ENCODE measurements around the gene PRR5L.

Gene PRR5L

GRCh38 chr11:36395978-36396736, 100.1 kb downstream of the PRR5L start:
- H3K4me3 ChIP-seq (replicated peaks; ENCODE audit: low read depth, low read length): no peak overlapping the region
- TF ChIP-seq CTCF (IDR thresholded peaks at IDR 0.05; ENCODE audit: low read depth, low read length, missing control alignments): no peak
- DNase-seq (ENCODE audit: extremely low read depth, low read depth): no peak

- no peak overlapping the region for H3K4me3 ChIP-seq (replicated peaks; ENCODE audit: low read depth, low read length)
- no peak for DNase-seq (ENCODE audit: extremely low read depth, low read depth)
- TF ChIP-seq CTCF (IDR thresholded peaks at IDR 0.05; ENCODE audit: low read depth, low read length, missing control alignments): no peak
These were observed 102.3 kb downstream of the PRR5L start for GRCh38 chr11:36398231-36398953.

GRCh38 chr11:36399236-36399635, 103.1 kb downstream of the PRR5L start:
- TF ChIP-seq CTCF (IDR thresholded peaks at IDR 0.05; ENCODE audit: low read depth, low read length, missing control alignments): no peak
- H3K4me3 ChIP-seq (replicated peaks; ENCODE audit: low read depth, low read length): no peak overlapping the region
- DNase-seq (ENCODE audit: extremely low read depth, low read depth): no peak

- no peak overlapping the region for H3K4me3 ChIP-seq (replicated peaks; ENCODE audit: low read depth, low read length)
- DNase-seq (ENCODE audit: extremely low read depth, low read depth): no peak
- TF ChIP-seq CTCF (IDR thresholded peaks at IDR 0.05; ENCODE audit: low read depth, low read length, missing control alignments): no peak
These were observed 103.7 kb downstream of the PRR5L start for GRCh38 chr11:36399745-36400144.

GRCh38 chr11:36400766-36401455, 104.8 kb downstream of the PRR5L start:
- DNase-seq (ENCODE audit: extremely low read depth, low read depth): no peak
- TF ChIP-seq CTCF (IDR thresholded peaks at IDR 0.05; ENCODE audit: low read depth, low read length, missing control alignments): no peak
- H3K4me3 ChIP-seq (replicated peaks; ENCODE audit: low read depth, low read length): no peak overlapping the region

GRCh38 chr11:36402568-36403170, 106.6 kb downstream of the PRR5L start:
- no peak for DNase-seq (ENCODE audit: extremely low read depth, low read depth)
- no peak for TF ChIP-seq CTCF (IDR thresholded peaks at IDR 0.05; ENCODE audit: low read depth, low read length, missing control alignments)
- no peak overlapping the region for H3K4me3 ChIP-seq (replicated peaks; ENCODE audit: low read depth, low read length)
